Urinary bladder (tissue), 4 donors: ENCODE results near the gene ADRM1. TPM values are rescaled to one million over a fixed set of nuclear protein-coding genes. Genes with fewer than 3 reads are reported as not detected.

Experiments used
- DNase-seq: peaks from one replicate; pipeline ENCODE4 v3.0.0-alpha.2; 2015; ENCODE audit errors: extremely low spot score
- H3K27ac ChIP-seq: one replicate; pipeline ENCODE4 v1.5.1; 2013; ENCODE audit warnings: low read depth, mild to moderate bottlenecking, moderate library complexity
- H3K36me3 ChIP-seq: one replicate; pipeline ENCODE4 v1.6.1; 2013; ENCODE audit warnings: mild to moderate bottlenecking, moderate library complexity; ENCODE audit not compliant: insufficient read depth
- H3K4me1 ChIP-seq: one replicate; pipeline ENCODE4 v1.6.1; 2013; ENCODE audit warnings: mild to moderate bottlenecking, moderate library complexity; ENCODE audit not compliant: insufficient read depth
- H3K4me3 ChIP-seq: one replicate; pipeline ENCODE4 v1.5.1; 2013; ENCODE audit warnings: low read depth, low read length
- WGBS: extraction: QIAGEN DNeasy Blood & Tissue Kit; methylation state at CpG from one replicate; pipeline ENCODE4 v1.1.7; 2013; 5-methylcytosine and 5-hydroxymethylcytosine counted together
- polyA plus RNA-seq: library from polyadenylated mRNA; stranded (reverse); fragments of 200-250 nt; gene quantifications from one replicate; pipeline ENCODE4 v1.2.3, GENCODE V29; 2013
- total RNA-seq: library from RNA; depleted of rRNA; stranded (reverse); fragments of >200 nt; gene quantifications from one replicate; pipeline ENCODE4 v1.2.3, GENCODE V29; 2014
- donor health status: healthy with polysubstance abuse.
- donor health status: healthy.

ADRM1 gene
- total and polyA plus RNA-seq, 2 donors: 27.5 to 115 TPM

- Histone ChIP-seq H3K36me3 (peaks cover 13% of the 10 kb centered on the region), H3K27ac (no peak overlapping the region), H3K4me3 (no peak overlapping the region), H3K4me1 (no peaks in the 10 kb centered on the region)
- no peak for DNase-seq
- 89% methylated on average over 52 of the region's 52 CpGs for WGBS
These were observed 20.6 kb downstream of the ADRM1 start for GRCh38 chr20:62323146-62323979.

DNA sequence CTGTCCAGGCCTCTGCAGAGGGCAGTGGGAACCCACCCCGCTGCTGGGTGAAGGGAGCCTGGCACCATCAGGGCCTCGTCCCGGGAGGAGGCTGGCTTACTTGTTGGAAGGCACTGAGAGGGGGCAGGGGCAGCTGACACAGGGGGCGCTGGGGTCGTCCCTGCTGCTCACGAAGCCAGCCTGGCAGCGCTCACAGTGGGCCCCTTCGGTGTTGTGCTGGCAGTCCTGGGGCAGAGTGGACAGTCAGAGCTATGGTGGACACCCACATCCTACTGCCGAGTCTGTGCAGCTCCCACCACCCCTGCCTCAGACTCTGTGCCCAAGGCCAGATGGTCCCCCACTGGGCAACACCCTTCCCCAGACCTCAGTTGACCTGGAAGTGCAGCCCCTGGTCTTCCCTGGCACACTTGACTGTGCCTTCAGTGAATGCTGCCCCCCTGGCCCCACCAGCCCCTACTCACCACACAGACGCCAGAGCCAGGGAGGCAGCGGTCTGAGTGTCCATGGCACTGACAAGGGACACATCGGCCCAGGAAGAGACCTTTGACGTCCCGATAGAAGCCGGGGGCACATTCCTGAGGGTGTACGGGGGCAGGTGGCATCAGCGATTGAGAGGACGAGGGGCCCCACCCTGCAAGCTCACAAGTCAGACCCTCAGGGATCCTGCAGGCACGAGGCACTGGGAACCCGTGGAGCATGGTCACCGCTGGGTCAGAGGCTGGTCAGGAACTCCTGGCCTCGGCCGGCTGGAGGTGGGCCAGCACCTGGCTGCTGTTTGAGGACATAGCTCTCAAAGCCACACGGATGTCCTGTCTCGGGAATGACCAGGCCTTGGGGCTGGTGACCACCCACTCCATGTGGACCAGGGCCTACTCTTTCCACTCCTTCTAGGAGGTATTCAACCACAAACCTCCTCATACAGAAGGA is 21.4 kb downstream of the ADRM1 start:
- H3K36me3 ChIP-seq: peaks cover 13% of the 10 kb centered on the region
- 82% methylated on average over 25 of the region's 25 CpGs for WGBS
- H3K4me3 ChIP-seq: no peak overlapping the region
- no peak overlapping the region for H3K27ac ChIP-seq
- no peak for DNase-seq
- H3K4me1 ChIP-seq: no peaks in the 10 kb centered on the region

DNA sequence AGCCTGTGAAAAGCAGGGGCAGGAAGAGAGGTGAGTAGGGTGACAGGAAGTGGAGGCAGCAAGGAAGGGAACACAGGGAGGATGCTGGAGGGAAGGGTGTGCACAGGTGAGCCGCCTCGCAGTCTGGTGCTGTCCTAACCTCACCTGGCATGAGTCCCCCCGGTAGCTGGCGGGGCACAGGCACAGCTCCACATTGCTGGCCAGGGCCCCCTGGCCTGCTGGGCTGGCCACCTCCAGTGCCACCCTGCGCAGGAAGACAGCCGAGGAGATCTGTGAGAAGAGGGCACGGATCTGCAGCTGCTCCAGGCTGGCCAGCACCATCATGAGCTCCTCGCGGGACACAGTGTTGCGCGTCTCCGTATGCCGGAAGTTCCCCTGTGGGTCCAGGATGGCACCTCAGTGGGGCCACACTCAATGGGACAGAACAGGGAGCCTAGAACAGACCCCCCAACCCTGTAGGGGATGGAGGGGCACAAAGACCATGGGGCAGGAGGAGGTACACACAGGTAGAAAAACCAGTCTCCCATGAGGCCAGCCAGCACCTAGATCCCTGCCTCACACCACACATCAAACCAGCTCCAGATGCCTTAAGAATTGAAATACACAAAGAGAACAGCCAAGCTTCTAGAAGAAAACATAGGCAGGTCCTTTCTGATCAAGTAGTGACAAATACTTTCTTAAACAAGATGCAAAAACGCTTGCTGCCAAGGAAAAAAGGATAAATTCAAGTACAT is 22.5 kb downstream of the ADRM1 start:
- Histone ChIP-seq H3K4me3 (no peak overlapping the region), H3K36me3 (peaks cover 15% of the 10 kb centered on the region), H3K4me1 (no peaks in the 10 kb centered on the region), H3K27ac (no peak overlapping the region)
- no peak for DNase-seq
- 90% methylated on average over 14 of the region's 14 CpGs for WGBS

- no peak overlapping the region for H3K4me3 ChIP-seq
- 94% methylated on average over 14 of the region's 14 CpGs for WGBS
- no peaks in the 10 kb centered on the region for H3K4me1 ChIP-seq
- no peak overlapping the region for H3K27ac ChIP-seq
- DNase-seq: no peak
- peaks cover 15% of the 10 kb centered on the region for H3K36me3 ChIP-seq
These were observed 23.8 kb downstream of the ADRM1 start for GRCh38 chr20:62326559-62326958.

DNA sequence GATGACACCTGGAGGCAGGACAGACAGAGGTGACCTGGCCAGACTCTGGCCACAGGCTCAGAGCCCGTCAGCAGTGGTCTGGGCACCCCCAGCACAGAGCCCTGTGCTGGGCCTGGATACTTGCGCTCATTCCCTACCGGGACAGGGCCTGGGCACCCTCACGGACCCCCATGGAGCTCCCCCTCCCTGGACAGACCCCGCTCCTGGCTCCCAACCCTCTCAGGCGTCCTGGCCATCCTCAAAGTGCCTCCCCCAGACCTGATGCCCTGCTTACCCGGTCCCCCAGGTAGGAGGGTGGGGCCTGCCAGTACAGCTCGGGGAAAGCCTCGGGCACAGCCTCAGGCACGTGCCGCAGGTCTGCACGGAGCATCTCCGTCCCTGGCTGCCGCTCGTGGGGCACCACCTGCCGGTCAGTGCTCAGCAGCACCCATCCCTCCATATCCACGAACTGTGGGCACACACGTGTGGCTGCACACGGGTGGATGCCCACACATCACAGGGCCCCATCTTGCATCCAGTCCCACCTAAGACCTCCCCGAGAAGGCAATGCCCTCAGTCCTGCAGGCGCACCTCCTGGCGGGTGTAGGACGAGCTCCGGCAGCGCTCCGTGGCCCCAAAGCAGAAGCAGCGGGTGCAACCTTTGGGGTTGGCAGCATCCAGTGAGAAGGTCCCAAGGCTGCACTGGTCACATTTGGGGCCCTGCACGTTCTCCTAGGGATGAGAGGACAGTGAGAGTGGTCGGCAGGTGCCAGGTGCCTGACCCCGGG is 24.3 kb downstream of the ADRM1 start:
- H3K27ac ChIP-seq: no peak overlapping the region
- WGBS: 87% methylated on average over 30 of the region's 30 CpGs
- DNase-seq: no peak
- no peaks in the 10 kb centered on the region for H3K4me1 ChIP-seq
- no peak overlapping the region for H3K4me3 ChIP-seq
- peaks cover 12% of the 10 kb centered on the region for H3K36me3 ChIP-seq

- H3K4me3 ChIP-seq: no peak overlapping the region
- no peaks in the 10 kb centered on the region for H3K4me1 ChIP-seq
- no peak for DNase-seq
- WGBS: 90% methylated on average over 33 of the region's 33 CpGs
- peaks cover 12% of the 10 kb centered on the region for H3K36me3 ChIP-seq
- no peak overlapping the region for H3K27ac ChIP-seq
These were observed 25.1 kb downstream of the ADRM1 start for GRCh38 chr20:62327726-62328495.

DNA sequence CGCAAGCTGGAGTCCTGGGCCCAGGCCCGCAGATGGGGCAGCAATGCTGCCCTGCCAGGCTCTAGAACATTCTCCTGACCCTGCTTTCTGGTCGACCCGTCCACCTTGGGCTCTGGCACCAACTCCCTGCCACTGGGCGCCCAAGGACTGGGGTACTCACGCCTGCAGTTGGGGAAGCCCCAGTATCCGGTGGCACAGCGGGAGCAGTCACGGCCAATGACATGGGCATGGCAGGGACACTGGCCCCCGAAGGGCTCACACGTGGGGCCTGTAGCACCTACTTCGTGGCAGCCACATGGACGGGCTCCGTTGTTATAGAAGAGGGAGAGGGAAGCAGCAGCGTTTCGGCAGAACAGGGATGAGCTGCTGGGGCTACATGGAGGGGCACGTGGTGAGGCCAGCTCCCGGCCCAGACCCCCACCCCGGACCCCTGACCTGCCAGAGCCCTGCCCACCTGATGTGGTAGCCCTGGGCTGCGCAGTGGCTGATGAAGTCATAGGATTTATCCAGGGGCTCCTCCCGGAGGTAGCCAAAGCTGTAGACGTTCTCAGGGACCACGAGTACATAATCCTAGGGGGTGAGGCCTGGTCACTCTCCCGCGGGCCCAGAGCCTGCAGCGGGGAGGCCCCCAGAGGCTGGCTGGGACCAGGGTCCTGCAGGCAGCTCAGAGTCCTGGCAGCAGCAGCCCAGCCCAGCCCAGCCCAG is 26.0 kb downstream of the ADRM1 start:
- Histone ChIP-seq H3K36me3 (peaks cover 10% of the 10 kb centered on the region), H3K27ac (no peak overlapping the region), H3K4me1 (no peaks in the 10 kb centered on the region), H3K4me3 (no peak overlapping the region)
- 86% methylated on average over 26 of the region's 26 CpGs for WGBS
- DNase-seq: no peak

DNA sequence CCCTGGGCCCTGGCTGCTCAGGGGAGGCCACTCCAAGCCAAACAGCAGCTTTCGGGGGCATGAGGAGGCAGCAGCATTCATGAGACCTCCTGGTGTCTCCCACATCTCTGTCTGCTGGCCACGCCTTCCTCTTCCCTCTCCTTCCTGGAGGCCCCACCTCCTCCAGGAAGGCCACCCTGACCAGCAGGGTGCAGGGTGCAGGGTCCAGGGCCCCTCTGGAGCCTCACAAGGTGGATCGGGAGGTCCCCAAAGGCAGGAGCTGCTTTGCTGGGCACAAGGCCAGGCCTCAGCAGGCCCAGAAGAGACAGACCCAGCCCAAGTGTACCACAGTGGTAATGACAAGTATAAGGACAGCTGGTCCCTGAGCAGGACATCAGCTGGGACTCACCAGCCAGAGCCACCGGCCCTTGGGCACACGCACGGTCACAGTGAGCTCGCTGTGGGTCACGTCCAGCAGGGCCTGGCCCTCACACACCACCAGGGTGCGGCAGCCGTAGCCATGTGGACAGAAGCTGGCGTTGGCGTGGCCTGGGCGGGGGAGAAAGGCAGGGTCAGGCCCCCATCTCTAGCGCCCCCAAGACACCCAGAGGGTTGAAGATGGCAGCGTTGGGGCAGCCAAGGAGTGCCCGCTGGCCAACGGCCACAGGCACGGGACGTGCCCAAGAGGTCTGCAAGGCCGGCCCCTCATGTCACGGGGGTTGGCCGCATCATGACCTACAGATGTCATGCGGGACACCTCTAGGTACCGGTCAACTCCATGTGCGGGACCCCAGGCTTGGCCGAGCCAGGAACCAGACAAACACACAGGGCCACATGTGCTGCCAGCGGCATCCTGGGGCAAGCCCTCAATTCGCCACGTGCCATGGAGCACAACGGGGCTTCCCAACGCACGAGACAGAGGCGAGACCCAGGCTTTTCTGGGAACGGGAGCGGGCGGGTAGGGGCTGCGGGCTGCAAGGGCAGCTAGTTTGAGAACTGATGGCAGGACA is 26.9 kb downstream of the ADRM1 start:
- WGBS: 93% methylated on average over 37 of the region's 37 CpGs
- Histone ChIP-seq H3K36me3 (peaks cover 13% of the 10 kb centered on the region), H3K4me3 (no peak overlapping the region), H3K4me1 (no peaks in the 10 kb centered on the region), H3K27ac (no peak overlapping the region)
- DNase-seq: no peak

GRCh38 chr20:62330576-62331317 is 27.9 kb downstream of the ADRM1 start:
- peaks cover 11% of the 10 kb centered on the region for H3K36me3 ChIP-seq
- whole genome bisulfite sequencing: 89% methylated on average over 46 of the region's 46 CpGs
- no peak overlapping the region for H3K27ac ChIP-seq

DNA sequence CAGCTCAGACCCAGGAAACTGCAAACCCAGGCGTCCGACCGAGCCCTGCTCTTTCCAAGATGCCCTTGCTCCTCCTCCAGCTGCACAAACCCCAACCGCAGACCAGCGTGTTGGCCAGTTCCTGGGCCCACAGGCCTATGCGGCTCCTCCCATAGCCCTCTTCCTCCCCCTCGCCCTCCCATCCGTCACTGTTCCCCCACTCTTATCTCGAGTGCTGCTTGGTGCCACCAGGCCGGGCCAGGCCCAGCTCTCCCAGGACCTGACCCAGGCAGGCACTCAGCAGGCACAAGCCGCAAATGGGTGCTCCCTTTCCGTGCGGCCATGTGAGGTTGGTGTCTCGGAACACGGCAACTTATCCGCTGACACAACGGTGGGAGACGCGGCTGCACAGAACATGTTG is 28.6 kb downstream of the ADRM1 start:
- Histone ChIP-seq H3K36me3 (peaks cover 10% of the 10 kb centered on the region), H3K4me1 (no peaks in the 10 kb centered on the region), H3K4me3 (no peak overlapping the region), H3K27ac (no peak overlapping the region)
- 90% methylated on average over 19 of the region's 19 CpGs for WGBS
- no peak for DNase-seq

More at GRCh38 chr20:62330576-62331317, 27.9 kb downstream of the ADRM1 start:
- no peaks in the 10 kb centered on the region for H3K4me1 ChIP-seq
- no peak overlapping the region for H3K4me3 ChIP-seq
- DNase-seq: no peak
